ENCODE measurements around the gene CD59.

DNA sequence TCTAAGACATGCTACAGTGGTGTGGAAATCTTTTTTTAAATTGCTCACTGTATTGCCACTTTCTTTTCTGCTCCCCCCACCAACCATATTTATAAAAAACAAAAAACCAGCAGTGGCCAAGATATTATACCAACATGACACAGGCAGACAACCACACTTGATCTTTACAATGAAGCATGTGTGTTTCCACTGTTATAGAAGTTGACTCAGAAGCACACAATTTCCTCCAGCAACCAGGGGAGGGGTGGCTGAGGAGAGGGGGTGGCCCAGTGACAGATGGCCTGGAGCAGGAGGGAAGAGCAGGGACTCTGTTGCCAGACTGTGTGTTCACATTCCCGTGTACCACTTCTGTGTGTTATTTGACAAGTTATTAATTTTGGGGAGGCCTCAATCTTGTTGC is 14.8 kb downstream of the CD59 start:
- TF ChIP-seq, protein P1, sequence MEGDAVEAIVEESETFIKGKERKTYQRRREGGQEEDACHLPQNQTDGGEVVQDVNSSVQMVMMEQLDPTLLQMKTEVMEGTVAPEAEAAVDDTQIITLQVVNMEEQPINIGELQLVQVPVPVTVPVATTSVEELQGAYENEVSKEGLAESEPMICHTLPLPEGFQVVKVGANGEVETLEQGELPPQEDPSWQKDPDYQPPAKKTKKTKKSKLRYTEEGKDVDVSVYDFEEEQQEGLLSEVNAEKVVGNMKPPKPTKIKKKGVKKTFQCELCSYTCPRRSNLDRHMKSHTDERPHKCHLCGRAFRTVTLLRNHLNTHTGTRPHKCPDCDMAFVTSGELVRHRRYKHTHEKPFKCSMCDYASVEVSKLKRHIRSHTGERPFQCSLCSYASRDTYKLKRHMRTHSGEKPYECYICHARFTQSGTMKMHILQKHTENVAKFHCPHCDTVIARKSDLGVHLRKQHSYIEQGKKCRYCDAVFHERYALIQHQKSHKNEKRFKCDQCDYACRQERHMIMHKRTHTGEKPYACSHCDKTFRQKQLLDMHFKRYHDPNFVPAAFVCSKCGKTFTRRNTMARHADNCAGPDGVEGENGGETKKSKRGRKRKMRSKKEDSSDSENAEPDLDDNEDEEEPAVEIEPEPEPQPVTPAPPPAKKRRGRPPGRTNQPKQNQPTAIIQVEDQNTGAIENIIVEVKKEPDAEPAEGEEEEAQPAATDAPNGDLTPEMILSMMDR (conservative IDR thresholded peaks at IDR 0.05): no peak
- no peak for TF ChIP-seq ZFX (IDR thresholded peaks at IDR 0.05)
